ENCODE measurements around the gene GSK3A. TPM values are rescaled to one million over a fixed set of nuclear protein-coding genes. Genes with fewer than 3 reads are reported as not detected.

The GSK3A gene
- total and polyA plus RNA-seq, 8 donors, result 5.8 to 77.2 (median 30.2) TPM

DNA sequence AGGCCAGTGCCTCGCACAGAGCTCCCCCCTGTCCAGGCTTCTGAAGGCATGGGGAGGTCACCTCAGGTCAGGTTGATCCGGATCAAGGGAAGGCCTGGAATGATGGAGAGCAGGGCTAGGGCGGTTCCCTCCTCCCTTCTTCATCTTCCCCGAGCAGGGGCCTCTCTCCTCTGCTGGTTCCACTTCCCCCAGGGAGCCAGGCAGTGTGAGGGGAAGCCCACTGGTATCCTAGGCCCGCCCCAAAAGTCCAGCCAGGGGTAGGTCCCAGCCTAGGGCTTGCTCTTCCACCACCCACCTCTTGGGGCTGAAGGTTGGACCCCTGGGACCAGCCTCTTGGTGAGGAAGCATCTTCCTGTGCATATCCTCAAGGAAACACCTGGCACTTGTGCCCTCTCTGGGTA lies 43.1 kb upstream of the GSK3A start:
- Histone ChIP-seq H3K27ac (peak overlapping the region; percentile 74 to 100 (median 97)), H3K27me3 (no peaks in the 10 kb centered on the region), H3K36me3 (peaks cover 37 to 40% (median 40%) of the 10 kb centered on the region in 4 donors), H3K4me1 (peaks cover 49 to 79% (median 59%) of the 10 kb centered on the region in 4 donors), H3K9me3 (no peaks in the 10 kb centered on the region), H3K4me3 (peak overlapping the region; percentile 16 to 71 (median 68))
- DNase-seq, result peak in 1 of 2 donors; percentile 61
- WGBS, 5 donors, result 29 to 42% (median 37%) methylated on average over 5 of the region's 5 CpGs
- intact Hi-C loops (cut with DNase I; ENCODE audit: low total_unique reads), result loop anchor here (5.0 kb wide), 1 partner anchor 38 kb away; no protein-coding TSS in a partner anchor
- TF ChIP-seq POLR2AphosphoS5 (IDR thresholded peaks at IDR 0.05), result no peak
- no peak for TF ChIP-seq EP300 (IDR thresholded peaks at IDR 0.05)
- TF ChIP-seq, protein P1, sequence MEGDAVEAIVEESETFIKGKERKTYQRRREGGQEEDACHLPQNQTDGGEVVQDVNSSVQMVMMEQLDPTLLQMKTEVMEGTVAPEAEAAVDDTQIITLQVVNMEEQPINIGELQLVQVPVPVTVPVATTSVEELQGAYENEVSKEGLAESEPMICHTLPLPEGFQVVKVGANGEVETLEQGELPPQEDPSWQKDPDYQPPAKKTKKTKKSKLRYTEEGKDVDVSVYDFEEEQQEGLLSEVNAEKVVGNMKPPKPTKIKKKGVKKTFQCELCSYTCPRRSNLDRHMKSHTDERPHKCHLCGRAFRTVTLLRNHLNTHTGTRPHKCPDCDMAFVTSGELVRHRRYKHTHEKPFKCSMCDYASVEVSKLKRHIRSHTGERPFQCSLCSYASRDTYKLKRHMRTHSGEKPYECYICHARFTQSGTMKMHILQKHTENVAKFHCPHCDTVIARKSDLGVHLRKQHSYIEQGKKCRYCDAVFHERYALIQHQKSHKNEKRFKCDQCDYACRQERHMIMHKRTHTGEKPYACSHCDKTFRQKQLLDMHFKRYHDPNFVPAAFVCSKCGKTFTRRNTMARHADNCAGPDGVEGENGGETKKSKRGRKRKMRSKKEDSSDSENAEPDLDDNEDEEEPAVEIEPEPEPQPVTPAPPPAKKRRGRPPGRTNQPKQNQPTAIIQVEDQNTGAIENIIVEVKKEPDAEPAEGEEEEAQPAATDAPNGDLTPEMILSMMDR (IDR thresholded peaks at IDR 0.05), result no peak
- no peak for TF ChIP-seq POLR2A (IDR thresholded peaks at IDR 0.05)

DNA sequence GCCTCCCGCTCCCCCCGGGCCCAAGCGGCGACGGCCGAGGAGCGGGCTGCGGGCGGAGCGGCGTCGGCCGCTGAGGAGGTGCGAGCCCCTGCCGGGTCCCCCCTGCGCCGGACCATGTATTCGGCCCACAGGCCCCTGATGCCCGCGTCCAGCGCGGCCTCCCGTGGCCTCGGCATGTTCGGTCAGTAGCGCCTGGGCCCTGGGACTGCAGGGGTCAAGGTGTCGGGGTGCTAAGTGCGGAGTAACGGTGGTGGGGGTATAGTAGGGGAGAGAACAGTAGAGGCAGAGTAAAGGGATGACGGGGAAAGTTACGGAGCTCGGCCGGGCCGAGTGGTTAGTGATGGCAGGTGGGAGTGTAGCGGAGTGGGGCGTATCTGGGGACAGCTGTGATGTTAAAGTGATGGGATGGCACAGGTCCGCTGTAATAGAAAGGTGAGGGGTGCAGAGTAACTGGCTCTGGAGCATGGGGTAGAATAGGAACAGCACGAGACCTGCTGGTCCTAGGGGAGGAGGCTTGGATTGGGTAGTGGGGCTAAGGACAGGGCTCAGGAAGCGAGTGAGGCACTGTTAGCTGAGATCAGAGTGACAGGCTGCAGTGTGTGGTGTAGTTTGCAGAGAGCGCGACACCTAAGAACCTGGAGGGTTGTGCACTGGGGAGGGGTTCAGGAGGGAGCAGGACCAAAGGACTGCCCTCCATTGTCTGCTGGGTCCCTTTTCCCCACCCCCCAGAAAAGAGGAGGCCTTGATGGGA lies 42.4 kb upstream of the GSK3A start:
- peak overlapping the region; percentile 74 to 100 (median 97) for H3K27ac ChIP-seq
- peak overlapping the region; percentile 64 to 71 (median 68) for H3K4me3 ChIP-seq
- TF ChIP-seq EP300 (IDR thresholded peaks at IDR 0.05) (no peak), POLR2AphosphoS5 (IDR thresholded peaks at IDR 0.05) (no peak), POLR2A (IDR thresholded peaks at IDR 0.05) (no peak)
- TF ChIP-seq, protein P1 (IDR thresholded peaks at IDR 0.05), result no peak
- no peaks in the 10 kb centered on the region for H3K9me3 ChIP-seq
- H3K36me3 ChIP-seq, result peaks cover 30 to 32% (median 32%) of the 10 kb centered on the region in 4 donors
- WGBS, 5 donors, result 2 to 5% (median 4%) methylated on average over 17 to 41 of the region's 41 CpGs
- intact Hi-C loops (cut with DNase I; ENCODE audit: low total_unique reads), result loop anchor here (5.0 kb wide), 1 partner anchor 37 kb away; no protein-coding TSS in a partner anchor
- no peaks in the 10 kb centered on the region for H3K27me3 ChIP-seq
- DNase-seq, result peak in 1 of 2 donors; percentile 60
- peaks cover 49 to 79% (median 63%) of the 10 kb centered on the region in 4 donors for H3K4me1 ChIP-seq

- Histone ChIP-seq H3K9me3 (no peaks in the 10 kb centered on the region), H3K4me1 (peaks cover 56 to 80% (median 70%) of the 10 kb centered on the region in 4 donors), H3K27me3 (no peaks in the 10 kb centered on the region), H3K36me3 (peaks cover 23 to 25% (median 25%) of the 10 kb centered on the region in 4 donors), H3K4me3 (peak overlapping the region; percentile 64 to 71 (median 69)), H3K27ac (peak overlapping the region; percentile 94 to 100 (median 97))
- intact Hi-C loops (cut with DNase I; ENCODE audit: low total_unique reads), result no loop called here
- TF ChIP-seq, protein P1 (IDR thresholded peaks at IDR 0.05), result no peak
- TF ChIP-seq POLR2AphosphoS5 (IDR thresholded peaks at IDR 0.05) (no peak), POLR2A (IDR thresholded peaks at IDR 0.05) (no peak), EP300 (IDR thresholded peaks at IDR 0.05) (no peak)
- 0 to 2% methylated on average over 30 to 56 of the region's 76 CpGs; no CpG with 5 or more reads in 3 of the 5 donors for WGBS, 5 donors
- DNase-seq, result peak; percentile 87 to 94
Measured at GRCh38 chr19:42284066-42284501, 41.7 kb upstream of the GSK3A start.

- DNase-seq, result peak; percentile 98 to 99
- TF ChIP-seq EP300 (IDR thresholded peaks at IDR 0.05) (no peak), POLR2A (IDR thresholded peaks at IDR 0.05) (no peak), POLR2AphosphoS5 (IDR thresholded peaks at IDR 0.05) (peak in 2 of 3 donors; percentile 34 to 60)
- TF ChIP-seq, protein P1 (IDR thresholded peaks at IDR 0.05), result no peak
- Histone ChIP-seq H3K27ac (peak overlapping the region; percentile 94 to 100 (median 97)), H3K4me1 (peaks cover 62 to 87% (median 76%) of the 10 kb centered on the region in 4 donors), H3K9me3 (no peaks in the 10 kb centered on the region), H3K4me3 (peak overlapping the region; percentile 53 to 71 (median 66)), H3K27me3 (no peaks in the 10 kb centered on the region), H3K36me3 (peaks cover 16 to 19% (median 18%) of the 10 kb centered on the region in 4 donors)
- WGBS, 5 donors, result 1 to 4% (median 3%) methylated on average over 19 to 70 of the region's 74 CpGs
- intact Hi-C loops (cut with DNase I; ENCODE audit: low total_unique reads), result no loop called here
Measured at GRCh38 chr19:42283188-42284065, 41.0 kb upstream of the GSK3A start.
